ENCODE measurements around the gene WDR38. TPM values are rescaled to one million over a fixed set of nuclear protein-coding genes. Genes with fewer than 3 reads are reported as not detected.

Gene WDR38
- polyA plus RNA-seq, 1 experiment: not detected

DNA sequence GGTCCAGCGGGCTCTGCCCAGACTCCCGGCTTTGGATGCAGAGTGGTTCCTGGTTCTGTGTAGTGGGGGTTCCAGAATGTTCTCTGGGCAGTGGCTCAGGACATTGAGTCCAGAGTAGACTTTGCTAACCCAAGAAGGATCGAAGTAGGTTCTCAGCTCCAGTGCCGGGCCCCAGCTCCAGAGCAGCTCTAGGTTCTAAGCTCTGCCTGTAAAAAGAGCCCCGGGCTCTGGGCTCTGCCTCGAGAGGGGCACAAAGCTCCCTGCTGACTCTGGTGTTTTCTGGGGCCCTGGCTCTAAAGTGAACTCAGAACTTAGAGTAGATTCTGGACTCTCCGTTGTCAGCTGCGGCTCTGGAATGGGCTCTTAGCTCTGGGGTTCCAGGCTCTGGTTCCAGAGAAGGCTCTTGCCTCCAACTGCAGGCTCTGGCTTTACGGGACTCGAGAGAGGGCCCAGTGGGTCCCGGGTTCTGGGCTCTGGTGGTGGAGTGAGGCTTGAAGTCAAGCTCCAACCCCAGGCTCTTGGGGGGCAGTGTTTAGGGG is 414 bp downstream of the WDR38 start:
- ChIA-PET POLR2A (interaction anchor here (0.8 to 2.9 kb wide), 4 partner anchors 74 to 82 kb away, joined by 3 to 12 read pairs (median 12); partner anchors contain the start of gene NR6A1), CTCF (interaction anchor here (0.6 to 13.2 kb wide), 25 partner anchors 8 to 522 kb away, joined by 3 to 674 read pairs (median 4); partner anchors contain the start of genes ARPC5L, NR6A1, OLFML2A and RPL35)
- TF ChIP-seq, protein P1, sequence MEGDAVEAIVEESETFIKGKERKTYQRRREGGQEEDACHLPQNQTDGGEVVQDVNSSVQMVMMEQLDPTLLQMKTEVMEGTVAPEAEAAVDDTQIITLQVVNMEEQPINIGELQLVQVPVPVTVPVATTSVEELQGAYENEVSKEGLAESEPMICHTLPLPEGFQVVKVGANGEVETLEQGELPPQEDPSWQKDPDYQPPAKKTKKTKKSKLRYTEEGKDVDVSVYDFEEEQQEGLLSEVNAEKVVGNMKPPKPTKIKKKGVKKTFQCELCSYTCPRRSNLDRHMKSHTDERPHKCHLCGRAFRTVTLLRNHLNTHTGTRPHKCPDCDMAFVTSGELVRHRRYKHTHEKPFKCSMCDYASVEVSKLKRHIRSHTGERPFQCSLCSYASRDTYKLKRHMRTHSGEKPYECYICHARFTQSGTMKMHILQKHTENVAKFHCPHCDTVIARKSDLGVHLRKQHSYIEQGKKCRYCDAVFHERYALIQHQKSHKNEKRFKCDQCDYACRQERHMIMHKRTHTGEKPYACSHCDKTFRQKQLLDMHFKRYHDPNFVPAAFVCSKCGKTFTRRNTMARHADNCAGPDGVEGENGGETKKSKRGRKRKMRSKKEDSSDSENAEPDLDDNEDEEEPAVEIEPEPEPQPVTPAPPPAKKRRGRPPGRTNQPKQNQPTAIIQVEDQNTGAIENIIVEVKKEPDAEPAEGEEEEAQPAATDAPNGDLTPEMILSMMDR (IDR thresholded peaks at IDR 0.05; ENCODE audit: low read depth, low read length): no peak
- H3K4me3 ChIP-seq (ENCODE audit: low read depth, low read length): no peak overlapping the region; the same call in 1 of the 2 replicates
- no peak for DNase-seq (ENCODE audit: low read depth, low spot score)
- H3K9me3 ChIP-seq (ENCODE audit: control insufficient read depth, insufficient read depth, low read length): no peaks in the 10 kb centered on the region; the same call in 1 of the 2 replicates
- H3K27me3 ChIP-seq (ENCODE audit: control insufficient read depth, insufficient read depth, low read length): peaks cover 3% of the 10 kb centered on the region
- no peak overlapping the region for H3K27ac ChIP-seq (ENCODE audit: low read depth, low read length)

DNA sequence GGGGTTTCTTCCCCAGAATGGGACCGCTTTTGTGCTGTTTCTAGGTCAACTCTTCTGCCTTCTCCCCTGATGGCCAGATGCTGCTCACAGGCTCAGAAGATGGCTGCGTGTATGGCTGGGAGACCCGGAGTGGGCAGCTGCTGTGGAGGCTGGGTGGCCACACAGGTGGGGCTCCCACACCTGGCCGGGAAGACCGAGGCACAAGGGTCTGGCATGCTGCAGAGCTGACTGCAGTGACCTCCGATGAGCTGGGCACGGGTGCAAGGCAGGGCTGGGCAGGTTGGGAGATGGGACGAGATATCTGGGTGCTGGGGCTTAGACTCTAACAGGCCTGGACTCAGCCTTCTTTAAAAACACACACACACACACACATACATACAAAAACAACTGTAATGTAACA is 901 bp downstream of the WDR38 start:
- ChIA-PET POLR2A (interaction anchor here (0.5 to 2.9 kb wide), 4 partner anchors 26 to 83 kb away, joined by 3 to 12 read pairs (median 8); partner anchors contain the start of gene NR6A1), CTCF (interaction anchor here (0.6 to 13.2 kb wide), 11 partner anchors 12 to 85 kb away, joined by 3 to 674 read pairs (median 7); partner anchors contain the start of genes NR6A1 and OLFML2A)
- no peak overlapping the region for H3K4me3 ChIP-seq (ENCODE audit: low read depth, low read length)
- DNase-seq (ENCODE audit: low read depth, low spot score): no peak
- H3K27me3 ChIP-seq (ENCODE audit: control insufficient read depth, insufficient read depth, low read length): peaks cover 3% of the 10 kb centered on the region
- no peak overlapping the region for H3K27ac ChIP-seq (ENCODE audit: low read depth, low read length)
- H3K9me3 ChIP-seq (ENCODE audit: control insufficient read depth, insufficient read depth, low read length): no peaks in the 10 kb centered on the region; the same call in 1 of the 2 replicates
- TF ChIP-seq, protein P1 (IDR thresholded peaks at IDR 0.05; ENCODE audit: low read depth, low read length): no peak

DNA sequence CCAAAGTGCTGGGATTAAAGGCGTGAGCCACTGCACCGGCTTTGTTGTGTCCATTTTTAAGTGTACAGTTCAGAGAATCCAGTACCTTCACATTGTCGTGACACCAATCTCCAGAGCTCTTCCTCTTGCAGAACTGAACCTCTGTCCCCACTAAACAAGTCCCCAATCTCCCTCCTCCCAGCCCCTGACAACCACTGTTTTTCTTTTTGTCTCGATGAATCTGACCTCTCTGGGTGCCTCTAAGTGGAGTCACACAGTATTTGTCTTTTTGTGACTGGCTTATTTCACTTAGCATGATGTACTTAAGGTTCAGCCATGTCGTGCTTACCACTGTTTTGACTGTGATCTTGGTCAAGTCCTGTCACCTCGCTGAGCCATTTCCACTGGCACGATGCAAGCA is 1.6 kb downstream of the WDR38 start:
- TF ChIP-seq, protein P1 (IDR thresholded peaks at IDR 0.05; ENCODE audit: low read depth, low read length): no peak
- H3K27me3 ChIP-seq (ENCODE audit: control insufficient read depth, insufficient read depth, low read length): peaks cover 3% of the 10 kb centered on the region
- DNase-seq (ENCODE audit: low read depth, low spot score): no peak
- POLR2A ChIA-PET: interaction anchor here (0.5 to 2.9 kb wide), 3 partner anchors 27 to 82 kb away, joined by 5 to 12 read pairs (median 9); no protein-coding TSS in a partner anchor
- CTCF ChIA-PET: interaction anchor here (0.6 to 13.2 kb wide), 4 partner anchors 13 to 85 kb away, joined by 3 to 674 read pairs (median 20); partner anchors contain the start of genes NR6A1 and OLFML2A
- no peak overlapping the region for H3K4me3 ChIP-seq (ENCODE audit: low read depth, low read length)
- H3K9me3 ChIP-seq (ENCODE audit: control insufficient read depth, insufficient read depth, low read length): no peaks in the 10 kb centered on the region; the same call in 1 of the 2 replicates
- H3K27ac ChIP-seq (ENCODE audit: low read depth, low read length): no peak overlapping the region

DNA sequence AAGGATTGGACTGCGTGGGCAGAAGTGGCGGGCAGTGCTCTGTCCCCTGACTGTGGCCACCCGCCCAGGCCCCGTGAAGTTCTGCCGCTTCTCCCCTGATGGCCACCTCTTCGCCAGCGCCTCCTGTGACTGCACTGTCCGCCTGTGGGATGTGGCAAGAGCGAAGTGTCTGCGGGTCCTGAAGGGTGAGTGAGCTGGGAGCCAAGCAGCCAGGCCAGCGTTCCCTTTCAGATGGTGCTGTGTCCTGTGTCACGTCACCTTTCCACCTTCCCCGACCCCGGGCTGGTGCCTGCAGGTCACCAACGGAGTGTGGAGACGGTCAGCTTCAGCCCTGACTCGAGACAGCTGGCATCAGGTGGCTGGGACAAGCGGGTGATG is 2.3 kb downstream of the WDR38 start:
- no peaks in the 10 kb centered on the region; the same call in 1 of the 2 replicates for H3K9me3 ChIP-seq (ENCODE audit: control insufficient read depth, insufficient read depth, low read length)
- ChIA-PET POLR2A (interaction anchor here (0.7 to 2.3 kb wide), 4 partner anchors 76 to 270 kb away, joined by 3 to 9 read pairs (median 6); partner anchors contain the start of gene OLFML2A), CTCF (interaction anchor here (13.2 kb wide), 1 partner anchor 81 kb away, joined by 674 read pairs; the partner anchor contains the start of genes NR6A1 and OLFML2A)
- H3K27ac ChIP-seq (ENCODE audit: low read depth, low read length): no peak overlapping the region
- no peak for DNase-seq (ENCODE audit: low read depth, low spot score)
- TF ChIP-seq, protein P1 (IDR thresholded peaks at IDR 0.05; ENCODE audit: low read depth, low read length): no peak
- peaks cover 3% of the 10 kb centered on the region for H3K27me3 ChIP-seq (ENCODE audit: control insufficient read depth, insufficient read depth, low read length)
- H3K4me3 ChIP-seq (ENCODE audit: low read depth, low read length): no peak overlapping the region
